Measurements from ENCODE around the gene SPPL2C. TPM values are rescaled to one million over a fixed set of nuclear protein-coding genes. Genes with fewer than 3 reads are reported as not detected.

Gene SPPL2C
- total and polyA plus RNA-seq, 2 of the 13 experiments (the other 11 are each of a cell fraction or from before 2014, with no cell fraction given): not detected

DNA sequence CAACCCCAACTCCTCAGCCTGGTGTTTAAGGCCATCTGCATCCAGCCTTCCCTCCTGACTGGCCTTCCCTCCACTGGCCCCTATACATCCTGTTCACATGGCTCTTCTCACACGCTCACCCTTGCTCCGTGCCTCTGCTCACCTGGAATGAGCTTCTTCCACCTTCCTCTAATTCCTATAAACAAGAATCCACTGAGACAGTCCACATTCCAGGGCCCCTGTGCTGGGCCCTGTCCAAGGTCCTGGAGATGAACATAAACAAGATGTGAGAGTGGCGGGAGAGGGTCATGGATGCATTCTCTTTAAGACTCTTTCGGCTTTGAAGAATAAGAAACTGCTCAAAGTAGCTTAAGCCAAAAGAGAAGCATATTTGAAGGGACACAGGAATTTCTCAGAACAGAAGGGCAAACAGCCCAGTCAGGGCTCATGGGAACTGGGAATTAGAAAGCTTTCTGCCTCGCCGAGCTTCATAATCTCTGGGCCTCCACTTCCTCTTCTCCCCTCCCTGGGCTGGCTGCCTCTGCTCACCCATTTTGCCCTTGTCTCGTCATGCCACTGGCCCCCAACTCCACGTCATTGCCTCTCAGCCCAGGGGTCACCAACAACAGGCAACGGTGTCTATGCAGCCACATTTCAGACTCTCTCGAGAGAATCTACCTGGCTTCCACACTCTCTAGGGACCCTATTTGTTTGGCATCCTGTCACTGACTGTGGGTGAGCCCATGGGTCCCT, 13.5 kb downstream of the SPPL2C start (continued):
- TF ChIP-seq, protein P1, sequence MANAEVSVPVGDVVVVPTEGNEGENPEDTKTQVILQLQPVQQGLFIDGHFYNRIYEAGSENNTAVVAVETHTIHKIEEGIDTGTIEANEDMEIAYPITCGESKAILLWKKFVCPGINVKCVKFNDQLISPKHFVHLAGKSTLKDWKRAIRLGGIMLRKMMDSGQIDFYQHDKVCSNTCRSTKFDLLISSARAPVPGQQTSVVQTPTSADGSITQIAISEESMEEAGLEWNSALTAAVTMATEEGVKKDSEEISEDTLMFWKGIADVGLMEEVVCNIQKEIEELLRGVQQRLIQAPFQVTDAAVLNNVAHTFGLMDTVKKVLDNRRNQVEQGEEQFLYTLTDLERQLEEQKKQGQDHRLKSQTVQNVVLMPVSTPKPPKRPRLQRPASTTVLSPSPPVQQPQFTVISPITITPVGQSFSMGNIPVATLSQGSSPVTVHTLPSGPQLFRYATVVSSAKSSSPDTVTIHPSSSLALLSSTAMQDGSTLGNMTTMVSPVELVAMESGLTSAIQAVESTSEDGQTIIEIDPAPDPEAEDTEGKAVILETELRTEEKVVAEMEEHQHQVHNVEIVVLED (CRISPR knock-in tag; IDR thresholded peaks at IDR 0.05; ENCODE audit: borderline replicate concordance): no peak
- TF ChIP-seq NFRKB (IDR thresholded peaks at IDR 0.05): no peak
- TF ChIP-seq FOXP1 (IDR thresholded peaks at IDR 0.05): no peak
- TF ChIP-seq FOXP1 (CRISPR knock-in tag; IDR thresholded peaks at IDR 0.05): no peak
- TF ChIP-seq ZNF234 (CRISPR knock-in tag; conservative IDR thresholded peaks at IDR 0.05): no peak
- TF ChIP-seq BHLHE40 (IDR thresholded peaks at IDR 0.05; ENCODE audit: low read length): no peak
- TF ChIP-seq ZNF225 (CRISPR knock-in tag; IDR thresholded peaks at IDR 0.05): no peak; the same call in 1 of the 2 replicates
- TF ChIP-seq, protein P2, sequence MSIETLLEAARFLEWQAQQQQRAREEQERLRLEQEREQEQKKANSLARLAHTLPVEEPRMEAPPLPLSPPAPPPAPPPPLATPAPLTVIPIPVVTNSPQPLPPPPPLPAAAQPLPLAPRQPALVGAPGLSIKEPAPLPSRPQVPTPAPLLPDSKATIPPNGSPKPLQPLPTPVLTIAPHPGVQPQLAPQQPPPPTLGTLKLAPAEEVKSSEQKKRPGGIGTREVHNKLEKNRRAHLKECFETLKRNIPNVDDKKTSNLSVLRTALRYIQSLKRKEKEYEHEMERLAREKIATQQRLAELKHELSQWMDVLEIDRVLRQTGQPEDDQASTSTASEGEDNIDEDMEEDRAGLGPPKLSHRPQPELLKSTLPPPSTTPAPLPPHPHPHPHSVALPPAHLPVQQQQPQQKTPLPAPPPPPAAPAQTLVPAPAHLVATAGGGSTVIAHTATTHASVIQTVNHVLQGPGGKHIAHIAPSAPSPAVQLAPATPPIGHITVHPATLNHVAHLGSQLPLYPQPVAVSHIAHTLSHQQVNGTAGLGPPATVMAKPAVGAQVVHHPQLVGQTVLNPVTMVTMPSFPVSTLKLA (IDR thresholded peaks at IDR 0.05): no peak
- TF ChIP-seq FOXM1 (CRISPR knock-in tag; IDR thresholded peaks at IDR 0.05): no peak
- TF ChIP-seq, protein P3, sequence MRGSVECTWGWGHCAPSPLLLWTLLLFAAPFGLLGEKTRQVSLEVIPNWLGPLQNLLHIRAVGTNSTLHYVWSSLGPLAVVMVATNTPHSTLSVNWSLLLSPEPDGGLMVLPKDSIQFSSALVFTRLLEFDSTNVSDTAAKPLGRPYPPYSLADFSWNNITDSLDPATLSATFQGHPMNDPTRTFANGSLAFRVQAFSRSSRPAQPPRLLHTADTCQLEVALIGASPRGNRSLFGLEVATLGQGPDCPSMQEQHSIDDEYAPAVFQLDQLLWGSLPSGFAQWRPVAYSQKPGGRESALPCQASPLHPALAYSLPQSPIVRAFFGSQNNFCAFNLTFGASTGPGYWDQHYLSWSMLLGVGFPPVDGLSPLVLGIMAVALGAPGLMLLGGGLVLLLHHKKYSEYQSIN (CRISPR knock-in tag; IDR thresholded peaks at IDR 0.05; ENCODE audit: borderline replicate concordance): no peak
- no peak for TF ChIP-seq CENPX (CRISPR knock-in tag; IDR thresholded peaks at IDR 0.05)
- TF ChIP-seq, protein P4, sequence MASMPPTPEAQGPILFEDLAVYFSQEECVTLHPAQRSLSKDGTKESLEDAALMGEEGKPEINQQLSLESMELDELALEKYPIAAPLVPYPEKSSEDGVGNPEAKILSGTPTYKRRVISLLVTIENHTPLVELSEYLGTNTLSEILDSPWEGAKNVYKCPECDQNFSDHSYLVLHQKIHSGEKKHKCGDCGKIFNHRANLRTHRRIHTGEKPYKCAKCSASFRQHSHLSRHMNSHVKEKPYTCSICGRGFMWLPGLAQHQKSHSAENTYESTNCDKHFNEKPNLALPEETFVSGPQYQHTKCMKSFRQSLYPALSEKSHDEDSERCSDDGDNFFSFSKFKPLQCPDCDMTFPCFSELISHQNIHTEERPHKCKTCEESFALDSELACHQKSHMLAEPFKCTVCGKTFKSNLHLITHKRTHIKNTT (CRISPR knock-in tag; IDR thresholded peaks at IDR 0.05): no peak
- TF ChIP-seq RAD51 (IDR thresholded peaks at IDR 0.05; ENCODE audit: borderline replicate concordance): no peak
- 0 out of 2 replicates have a peak, but pooled peaks have one; percentile 74 for TF ChIP-seq ISX (CRISPR knock-in tag; conservative IDR thresholded peaks at IDR 0.05)
- no peak for TF ChIP-seq NCOA5 (CRISPR knock-in tag; IDR thresholded peaks at IDR 0.05)
- TF ChIP-seq POLR2A (IDR thresholded peaks at IDR 0.05; ENCODE audit: insufficient read depth in 1 of 2, low read depth in 2 of 2, low read length in 2 of 2): no peak
- TF ChIP-seq, protein P5, sequence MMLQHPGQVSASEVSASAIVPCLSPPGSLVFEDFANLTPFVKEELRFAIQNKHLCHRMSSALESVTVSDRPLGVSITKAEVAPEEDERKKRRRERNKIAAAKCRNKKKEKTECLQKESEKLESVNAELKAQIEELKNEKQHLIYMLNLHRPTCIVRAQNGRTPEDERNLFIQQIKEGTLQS (CRISPR knock-in tag; IDR thresholded peaks at IDR 0.05): no peak
- TF ChIP-seq ZNF850 (CRISPR knock-in tag; conservative IDR thresholded peaks at IDR 0.05): no peak
- no peak; the same call in 1 of the 2 replicates for TF ChIP-seq ZNF724P (CRISPR knock-in tag; IDR thresholded peaks at IDR 0.05; ENCODE audit: borderline replicate concordance)
- TF ChIP-seq, protein P6, sequence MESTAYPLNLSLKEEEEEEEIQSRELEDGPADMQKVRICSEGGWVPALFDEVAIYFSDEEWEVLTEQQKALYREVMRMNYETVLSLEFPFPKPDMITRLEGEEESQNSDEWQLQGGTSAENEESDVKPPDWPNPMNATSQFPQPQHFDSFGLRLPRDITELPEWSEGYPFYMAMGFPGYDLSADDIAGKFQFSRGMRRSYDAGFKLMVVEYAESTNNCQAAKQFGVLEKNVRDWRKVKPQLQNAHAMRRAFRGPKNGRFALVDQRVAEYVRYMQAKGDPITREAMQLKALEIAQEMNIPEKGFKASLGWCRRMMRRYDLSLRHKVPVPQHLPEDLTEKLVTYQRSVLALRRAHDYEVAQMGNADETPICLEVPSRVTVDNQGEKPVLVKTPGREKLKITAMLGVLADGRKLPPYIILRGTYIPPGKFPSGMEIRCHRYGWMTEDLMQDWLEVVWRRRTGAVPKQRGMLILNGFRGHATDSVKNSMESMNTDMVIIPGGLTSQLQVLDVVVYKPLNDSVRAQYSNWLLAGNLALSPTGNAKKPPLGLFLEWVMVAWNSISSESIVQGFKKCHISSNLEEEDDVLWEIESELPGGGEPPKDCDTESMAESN (CRISPR knock-in tag; conservative IDR thresholded peaks at IDR 0.05): no peak

All from HepG2 (cell line).